ENCODE measurements around the gene GJA3. TPM values are rescaled to one million over a fixed set of nuclear protein-coding genes. Genes with fewer than 3 reads are reported as not detected.
A peak's percentile ranks its signal among the peaks of the same experiment; 100 is the strongest.

Gene GJA3
- total and polyA plus RNA-seq, 10 of the 15 experiments (the other 5 are each of a cell fraction or from before 2014, with no cell fraction given) = 0.03 to 0.11 (median 0.04) TPM; not detected in 5

DNA sequence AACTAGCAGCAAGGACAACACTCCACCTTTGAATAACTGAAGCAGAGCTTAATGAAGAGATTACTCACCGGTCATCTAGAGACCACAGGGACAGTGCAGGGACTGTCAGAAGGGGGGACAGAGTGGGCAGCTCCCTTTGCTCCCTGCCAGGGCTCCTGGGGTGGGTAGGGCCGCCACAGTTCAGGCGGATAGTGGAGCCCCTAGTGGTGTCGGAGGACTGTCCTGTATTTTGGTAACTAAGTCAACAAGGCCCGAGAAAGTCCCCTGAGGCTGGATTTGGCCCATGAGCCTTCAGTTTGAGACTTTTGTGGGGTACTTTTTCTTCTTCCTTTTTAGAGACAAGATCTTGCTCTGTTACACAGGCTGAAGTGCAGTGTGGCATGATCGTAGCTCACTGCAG, 44.6 kb downstream of the GJA3 start:
- no peaks in the 10 kb centered on the region for H4K20me1 ChIP-seq (ENCODE audit: control insufficient read depth, insufficient read depth)
- peak; percentile 9; the same call in 1 of the 3 replicates for ATAC-seq
- TF ChIP-seq NFYA (IDR thresholded peaks at IDR 0.05; ENCODE audit: borderline replicate concordance, low read depth, low read length) = no peak
- TF ChIP-seq, protein P1, sequence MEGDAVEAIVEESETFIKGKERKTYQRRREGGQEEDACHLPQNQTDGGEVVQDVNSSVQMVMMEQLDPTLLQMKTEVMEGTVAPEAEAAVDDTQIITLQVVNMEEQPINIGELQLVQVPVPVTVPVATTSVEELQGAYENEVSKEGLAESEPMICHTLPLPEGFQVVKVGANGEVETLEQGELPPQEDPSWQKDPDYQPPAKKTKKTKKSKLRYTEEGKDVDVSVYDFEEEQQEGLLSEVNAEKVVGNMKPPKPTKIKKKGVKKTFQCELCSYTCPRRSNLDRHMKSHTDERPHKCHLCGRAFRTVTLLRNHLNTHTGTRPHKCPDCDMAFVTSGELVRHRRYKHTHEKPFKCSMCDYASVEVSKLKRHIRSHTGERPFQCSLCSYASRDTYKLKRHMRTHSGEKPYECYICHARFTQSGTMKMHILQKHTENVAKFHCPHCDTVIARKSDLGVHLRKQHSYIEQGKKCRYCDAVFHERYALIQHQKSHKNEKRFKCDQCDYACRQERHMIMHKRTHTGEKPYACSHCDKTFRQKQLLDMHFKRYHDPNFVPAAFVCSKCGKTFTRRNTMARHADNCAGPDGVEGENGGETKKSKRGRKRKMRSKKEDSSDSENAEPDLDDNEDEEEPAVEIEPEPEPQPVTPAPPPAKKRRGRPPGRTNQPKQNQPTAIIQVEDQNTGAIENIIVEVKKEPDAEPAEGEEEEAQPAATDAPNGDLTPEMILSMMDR (IDR thresholded peaks at IDR 0.05 in 2 of 3, conservative IDR thresholded peaks at IDR 0.05 in 1 of 3; ENCODE audit: control insufficient read depth in 2 of 3, extremely low read depth in 1 of 3, insufficient read depth in 1 of 3, low read depth in 3 of 3, low read length in 3 of 3) = 0 out of 6 replicates have a peak, but pooled peaks of 1 of the 3 experiments have one; percentile 11
- H3K9ac ChIP-seq (ENCODE audit: control insufficient read depth, insufficient read depth, low read length) = no peak overlapping the region
- no peak overlapping the region for H3K4me3 ChIP-seq
- CTCF ChIA-PET = no interaction called here
- POLR2A ChIA-PET = no interaction called here
- no peak for FAIRE-seq
- H2AFZ ChIP-seq (ENCODE audit: control insufficient read depth, low read depth, low read length) = no peak overlapping the region
- SMC1A ChIA-PET (ENCODE audit: uncharacterized antibody, unreplicated experiment) = no interaction called here
- no peaks in the 10 kb centered on the region for H3K36me3 ChIP-seq (ENCODE audit: control insufficient read depth in 2 of 2, insufficient read depth in 2 of 2, low read length in 1 of 2)
- no peaks in the 10 kb centered on the region for H3K4me1 ChIP-seq (ENCODE audit: control insufficient read depth, insufficient read depth, low read length)
- no peaks in the 10 kb centered on the region for H3K9me3 ChIP-seq (replicated peaks; ENCODE audit: control insufficient read depth, insufficient read depth, low read length)
- H3K27me3 ChIP-seq (replicated peaks in 1 of 2; ENCODE audit: control insufficient read depth in 2 of 2, insufficient read depth in 2 of 2, low read length in 1 of 2) = no peaks in the 10 kb centered on the region
- H3K79me2 ChIP-seq (ENCODE audit: control insufficient read depth, insufficient read depth, low read length) = no peaks in the 10 kb centered on the region
- RAD21 ChIA-PET (ENCODE audit: unreplicated experiment) = no interaction called here
- DNase-seq (ENCODE audit: low read depth, low spot score) = no peak
- BruUV-seq (replicated peaks) = no TSS peak
- no peak overlapping the region for H3K27ac ChIP-seq (ENCODE audit: control insufficient read depth, insufficient read depth)
- 85% methylated on average over 6 of the region's 6 CpGs for WGBS (ENCODE audit: insufficient coverage, insufficient replicate concordance, low lambda C conversion rate, missing lambda C conversion rate)
- intact Hi-C loops (cut with micrococcal nuclease; ENCODE audit: unreplicated experiment) (no loop called here), in situ Hi-C loops (cut with MboI) (no loop called here)
- no peak overlapping the region for H3K4me2 ChIP-seq (ENCODE audit: control insufficient read depth, insufficient read depth)

DNA sequence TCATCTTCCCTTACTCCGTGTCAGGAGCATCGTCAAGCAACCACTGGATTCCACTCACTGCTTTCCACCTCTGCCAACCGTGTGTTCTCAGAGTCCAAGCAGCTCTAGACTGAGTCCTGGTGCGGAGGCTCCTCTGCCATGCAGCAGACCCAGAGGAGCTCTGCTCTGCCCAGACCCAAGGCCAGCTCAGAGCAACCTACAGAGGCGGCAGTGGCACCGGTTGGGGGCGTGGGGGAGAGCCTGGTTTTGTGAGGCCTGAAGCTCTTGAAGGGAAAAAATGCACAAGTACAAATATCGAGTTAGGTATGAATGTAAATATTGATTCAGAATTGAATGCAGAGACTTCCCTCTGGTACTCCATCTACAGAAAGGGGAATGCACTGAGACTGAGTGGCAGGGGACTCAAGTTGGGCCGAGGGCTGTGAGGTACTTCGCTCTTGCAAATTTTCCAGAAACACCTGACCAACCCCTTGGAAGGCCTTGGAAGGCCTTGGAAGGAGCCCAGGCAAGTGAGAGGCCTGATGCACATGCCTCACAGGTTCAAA, 46.7 kb downstream of the GJA3 start:
- no TSS peak for BruUV-seq (replicated peaks)
- H3K36me3 ChIP-seq (ENCODE audit: control insufficient read depth in 2 of 2, insufficient read depth in 2 of 2, low read length in 1 of 2) = no peaks in the 10 kb centered on the region
- whole genome bisulfite sequencing (ENCODE audit: insufficient coverage, insufficient replicate concordance, low lambda C conversion rate, missing lambda C conversion rate) = 57% methylated on average over 10 of the region's 10 CpGs
- RAD21 ChIA-PET (ENCODE audit: unreplicated experiment) = no interaction called here
- H3K27me3 ChIP-seq (replicated peaks in 1 of 2; ENCODE audit: control insufficient read depth in 2 of 2, insufficient read depth in 2 of 2, low read length in 1 of 2) = no peaks in the 10 kb centered on the region
- ATAC-seq (no peak), DNase-seq (ENCODE audit: low read depth, low spot score) (no peak), FAIRE-seq (no peak)
- SMC1A ChIA-PET (ENCODE audit: uncharacterized antibody, unreplicated experiment) = no interaction called here
- no peak overlapping the region for H3K4me3 ChIP-seq
- no peaks in the 10 kb centered on the region for H4K20me1 ChIP-seq (ENCODE audit: control insufficient read depth, insufficient read depth)
- H3K4me1 ChIP-seq (ENCODE audit: control insufficient read depth, insufficient read depth, low read length) = no peaks in the 10 kb centered on the region
- no peak overlapping the region for H3K9ac ChIP-seq (ENCODE audit: control insufficient read depth, insufficient read depth, low read length)
- H3K27ac ChIP-seq (ENCODE audit: control insufficient read depth, insufficient read depth) = no peak overlapping the region
- in situ Hi-C loops (cut with MboI) = no loop called here
- H3K4me2 ChIP-seq (ENCODE audit: control insufficient read depth, insufficient read depth) = no peak overlapping the region
- CTCF ChIA-PET = no interaction called here
- no peak overlapping the region for H2AFZ ChIP-seq (ENCODE audit: control insufficient read depth, low read depth, low read length)
- POLR2A ChIA-PET = no interaction called here
- intact Hi-C loops (cut with micrococcal nuclease; ENCODE audit: unreplicated experiment) = no loop called here
- no peaks in the 10 kb centered on the region for H3K9me3 ChIP-seq (replicated peaks; ENCODE audit: control insufficient read depth, insufficient read depth, low read length)
- H3K79me2 ChIP-seq (ENCODE audit: control insufficient read depth, insufficient read depth, low read length) = no peaks in the 10 kb centered on the region
- TF ChIP-seq KAT2A (conservative IDR thresholded peaks at IDR 0.05; ENCODE audit: control insufficient read depth, low read depth, low read length) (no peak), CEBPB (IDR thresholded peaks at IDR 0.05; ENCODE audit: borderline replicate concordance in 1 of 2, low read depth in 2 of 2, low read length in 2 of 2) (no peak)
- TF ChIP-seq, protein P2, sequence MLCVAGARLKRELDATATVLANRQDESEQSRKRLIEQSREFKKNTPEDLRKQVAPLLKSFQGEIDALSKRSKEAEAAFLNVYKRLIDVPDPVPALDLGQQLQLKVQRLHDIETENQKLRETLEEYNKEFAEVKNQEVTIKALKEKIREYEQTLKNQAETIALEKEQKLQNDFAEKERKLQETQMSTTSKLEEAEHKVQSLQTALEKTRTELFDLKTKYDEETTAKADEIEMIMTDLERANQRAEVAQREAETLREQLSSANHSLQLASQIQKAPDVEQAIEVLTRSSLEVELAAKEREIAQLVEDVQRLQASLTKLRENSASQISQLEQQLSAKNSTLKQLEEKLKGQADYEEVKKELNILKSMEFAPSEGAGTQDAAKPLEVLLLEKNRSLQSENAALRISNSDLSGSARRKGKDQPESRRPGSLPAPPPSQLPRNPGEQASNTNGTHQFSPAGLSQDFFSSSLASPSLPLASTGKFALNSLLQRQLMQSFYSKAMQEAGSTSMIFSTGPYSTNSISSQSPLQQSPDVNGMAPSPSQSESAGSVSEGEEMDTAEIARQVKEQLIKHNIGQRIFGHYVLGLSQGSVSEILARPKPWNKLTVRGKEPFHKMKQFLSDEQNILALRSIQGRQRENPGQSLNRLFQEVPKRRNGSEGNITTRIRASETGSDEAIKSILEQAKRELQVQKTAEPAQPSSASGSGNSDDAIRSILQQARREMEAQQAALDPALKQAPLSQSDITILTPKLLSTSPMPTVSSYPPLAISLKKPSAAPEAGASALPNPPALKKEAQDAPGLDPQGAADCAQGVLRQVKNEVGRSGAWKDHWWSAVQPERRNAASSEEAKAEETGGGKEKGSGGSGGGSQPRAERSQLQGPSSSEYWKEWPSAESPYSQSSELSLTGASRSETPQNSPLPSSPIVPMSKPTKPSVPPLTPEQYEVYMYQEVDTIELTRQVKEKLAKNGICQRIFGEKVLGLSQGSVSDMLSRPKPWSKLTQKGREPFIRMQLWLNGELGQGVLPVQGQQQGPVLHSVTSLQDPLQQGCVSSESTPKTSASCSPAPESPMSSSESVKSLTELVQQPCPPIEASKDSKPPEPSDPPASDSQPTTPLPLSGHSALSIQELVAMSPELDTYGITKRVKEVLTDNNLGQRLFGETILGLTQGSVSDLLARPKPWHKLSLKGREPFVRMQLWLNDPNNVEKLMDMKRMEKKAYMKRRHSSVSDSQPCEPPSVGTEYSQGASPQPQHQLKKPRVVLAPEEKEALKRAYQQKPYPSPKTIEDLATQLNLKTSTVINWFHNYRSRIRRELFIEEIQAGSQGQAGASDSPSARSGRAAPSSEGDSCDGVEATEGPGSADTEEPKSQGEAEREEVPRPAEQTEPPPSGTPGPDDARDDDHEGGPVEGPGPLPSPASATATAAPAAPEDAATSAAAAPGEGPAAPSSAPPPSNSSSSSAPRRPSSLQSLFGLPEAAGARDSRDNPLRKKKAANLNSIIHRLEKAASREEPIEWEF (IDR thresholded peaks at IDR 0.05; ENCODE audit: insufficient replicate concordance, low read depth, low read length) = no peak
- TF ChIP-seq, protein P3, sequence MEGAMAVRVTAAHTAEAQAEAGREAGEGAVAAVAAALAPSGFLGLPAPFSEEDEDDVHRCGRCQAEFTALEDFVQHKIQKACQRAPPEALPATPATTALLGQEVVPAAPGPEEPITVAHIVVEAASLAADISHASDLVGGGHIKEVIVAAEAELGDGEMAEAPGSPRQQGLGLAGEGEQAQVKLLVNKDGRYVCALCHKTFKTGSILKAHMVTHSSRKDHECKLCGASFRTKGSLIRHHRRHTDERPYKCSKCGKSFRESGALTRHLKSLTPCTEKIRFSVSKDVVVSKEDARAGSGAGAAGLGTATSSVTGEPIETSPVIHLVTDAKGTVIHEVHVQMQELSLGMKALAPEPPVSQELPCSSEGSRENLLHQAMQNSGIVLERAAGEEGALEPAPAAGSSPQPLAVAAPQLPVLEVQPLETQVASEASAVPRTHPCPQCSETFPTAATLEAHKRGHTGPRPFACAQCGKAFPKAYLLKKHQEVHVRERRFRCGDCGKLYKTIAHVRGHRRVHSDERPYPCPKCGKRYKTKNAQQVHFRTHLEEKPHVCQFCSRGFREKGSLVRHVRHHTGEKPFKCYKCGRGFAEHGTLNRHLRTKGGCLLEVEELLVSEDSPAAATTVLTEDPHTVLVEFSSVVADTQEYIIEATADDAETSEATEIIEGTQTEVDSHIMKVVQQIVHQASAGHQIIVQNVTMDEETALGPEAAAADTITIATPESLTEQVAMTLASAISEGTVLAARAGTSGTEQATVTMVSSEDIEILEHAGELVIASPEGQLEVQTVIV (IDR thresholded peaks at IDR 0.05; ENCODE audit: borderline replicate concordance, partially characterized antibody) = no peak

Data from GM12878 (cell line).